Measurements from ENCODE around the gene LITAF. TPM values are rescaled to one million over a fixed set of nuclear protein-coding genes. Genes with fewer than 3 reads are reported as not detected.

LITAF gene
- total RNA-seq, 1 donor from 2014 or later = 42.5 TPM

- Mint-ChIP-seq H3K4me3 (no peak overlapping the region), H3K27me3 (ENCODE audit: insufficient read depth, low read depth) (no peaks in the 10 kb centered on the region), H3K9me3 (peaks cover 6% of the 10 kb centered on the region), H3K4me1 (peaks cover 4% of the 10 kb centered on the region), H3K27ac (no peak overlapping the region), H3K36me3 (peaks cover 20% of the 10 kb centered on the region)
- TF ChIP-seq EZH2phosphoT487 (IDR thresholded peaks at IDR 0.05) (no peak), CTCF (IDR thresholded peaks at IDR 0.05) (no peak), EZH2 (IDR thresholded peaks at IDR 0.05) (no peak)
- H3K9me3 ChIP-seq (ENCODE audit: low read depth) = no peaks in the 10 kb centered on the region
- H3K79me2 ChIP-seq (ENCODE audit: low read depth) = no peaks in the 10 kb centered on the region
- no peaks in the 10 kb centered on the region for H3K4me1 ChIP-seq
- no peak overlapping the region for H2AFZ ChIP-seq (replicated peaks)
- no peak for DNase-seq (ENCODE audit: low spot score)
- H3K36me3 ChIP-seq = no peaks in the 10 kb centered on the region
- H3K4me2 ChIP-seq = no peak overlapping the region
- no peak overlapping the region for H3K4me3 ChIP-seq
- H3K27ac ChIP-seq = no peak overlapping the region
- no peaks in the 10 kb centered on the region for H3F3A ChIP-seq (ENCODE audit: low read depth)
- no peaks in the 10 kb centered on the region for H3K27me3 ChIP-seq
- no peaks in the 10 kb centered on the region for H4K20me1 ChIP-seq (ENCODE audit: low read depth)
- H3K9ac ChIP-seq = no peak overlapping the region
Observed at GRCh38 chr16:11550791-11551498, 35.8 kb downstream of the LITAF start.

GRCh38 chr16:11547118-11547916, 39.4 kb downstream of the LITAF start:
- peaks cover 12% of the 10 kb centered on the region for H3K36me3 Mint-ChIP-seq

GRCh38 chr16:11546608-11547061, 40.1 kb downstream of the LITAF start:
- H3K4me3 ChIP-seq = no peak overlapping the region
- Mint-ChIP-seq H3K27me3 (ENCODE audit: insufficient read depth, low read depth) (peaks cover 10% of the 10 kb centered on the region), H3K9me3 (peaks cover 2% of the 10 kb centered on the region), H3K36me3 (peaks cover 12% of the 10 kb centered on the region), H3K4me1 (peaks cover 11% of the 10 kb centered on the region), H3K4me3 (no peak overlapping the region), H3K27ac (no peak overlapping the region)
- H3K4me1 ChIP-seq = peaks cover 8% of the 10 kb centered on the region
- no peak overlapping the region for H3K4me2 ChIP-seq
- no peaks in the 10 kb centered on the region for H3K27me3 ChIP-seq
- no peak for DNase-seq (ENCODE audit: low spot score)
- H3K9ac ChIP-seq = no peak overlapping the region
- H3F3A ChIP-seq (ENCODE audit: low read depth) = no peaks in the 10 kb centered on the region
- H4K20me1 ChIP-seq (ENCODE audit: low read depth) = no peaks in the 10 kb centered on the region
- TF ChIP-seq EZH2phosphoT487 (IDR thresholded peaks at IDR 0.05) = no peak
- no peak overlapping the region for H2AFZ ChIP-seq (replicated peaks)
- no peaks in the 10 kb centered on the region for H3K9me3 ChIP-seq (ENCODE audit: low read depth)
- no peaks in the 10 kb centered on the region for H3K79me2 ChIP-seq (ENCODE audit: low read depth)
- no peak overlapping the region for H3K27ac ChIP-seq
- no peaks in the 10 kb centered on the region for H3K36me3 ChIP-seq

More at GRCh38 chr16:11547118-11547916, 39.4 kb downstream of the LITAF start:
- Mint-ChIP-seq H3K27ac (no peak overlapping the region), H3K4me1 (peaks cover 11% of the 10 kb centered on the region), H3K4me3 (no peak overlapping the region), H3K27me3 (ENCODE audit: insufficient read depth, low read depth) (peaks cover 7% of the 10 kb centered on the region), H3K9me3 (peaks cover 2% of the 10 kb centered on the region)
- no peaks in the 10 kb centered on the region for H4K20me1 ChIP-seq (ENCODE audit: low read depth)
- peaks cover 8% of the 10 kb centered on the region for H3K4me1 ChIP-seq
- no peak overlapping the region for H3K4me3 ChIP-seq
- no peaks in the 10 kb centered on the region for H3K9me3 ChIP-seq (ENCODE audit: low read depth)
- TF ChIP-seq EZH2phosphoT487 (IDR thresholded peaks at IDR 0.05) (no peak), EZH2 (IDR thresholded peaks at IDR 0.05) (no peak), CTCF (IDR thresholded peaks at IDR 0.05) (no peak)
- no peak overlapping the region for H3K4me2 ChIP-seq
- no peaks in the 10 kb centered on the region for H3K27me3 ChIP-seq
- H3F3A ChIP-seq (ENCODE audit: low read depth) = no peaks in the 10 kb centered on the region
- DNase-seq (ENCODE audit: low spot score) = no peak
- H2AFZ ChIP-seq (replicated peaks) = no peak overlapping the region
- H3K36me3 ChIP-seq = no peaks in the 10 kb centered on the region
- no peak overlapping the region for H3K9ac ChIP-seq
- H3K79me2 ChIP-seq (ENCODE audit: low read depth) = no peaks in the 10 kb centered on the region
- no peak overlapping the region for H3K27ac ChIP-seq

Data from neural progenitor cell (in vitro differentiated cells).